IMR-90 (cell line): Measurements from ENCODE around the gene SIM2. TPM values are rescaled to one million over a fixed set of nuclear protein-coding genes. Genes with fewer than 3 reads are reported as not detected.

Experiments
- ATAC-seq: fragments of 200-7000 bp; cut with Tn5 transposase; 2 replicates; pipeline ENCODE4 v1.9.1; 2020; ENCODE audit warnings: low read depth, mild to moderate bottlenecking, moderate library complexity
- BruUV-seq: library from RNA; stranded (reverse); fragments of 400-500 nt; replicated peaks from 2 replicates; lab custom pipeline; 2021; lab: Mats Ljungman, UMichigan
- CTCF ChIA-PET: fragments of 300-600 bp; formaldehyde crosslinking; extraction: SDS; loops from one replicate; lab custom pipeline; 2021; ENCODE audit warnings: antibody characterized with exemption; lab: Yijun Ruan, JAX
- POLR2A ChIA-PET: fragments of 300-600 bp; sonication (Branson Sonifier 250); formaldehyde crosslinking; loops from one replicate; lab custom pipeline; 2022; ENCODE audit warnings: antibody characterized with exemption; ENCODE audit not compliant: unreplicated experiment; lab: Charles Lee
- DNase-seq: peaks from one replicate; pipeline ENCODE4 v3.0.0; 2013
- H2AFZ ChIP-seq: replicated peaks from 2 replicates; pipeline ENCODE3; 2013; ENCODE audit warnings: low read length, mild to moderate bottlenecking; ENCODE audit not compliant: poor library complexity
- H2AK5ac ChIP-seq: 2 replicates; pipeline ENCODE4 v1.6.1; 2013; ENCODE audit warnings: low read depth, low read length, inconsistent platforms
- H2AK9ac ChIP-seq: replicated peaks from 2 replicates; pipeline ENCODE3; 2013; ENCODE audit warnings: mild to moderate bottlenecking, low read depth, low read length, moderate library complexity; ENCODE audit not compliant: poor library complexity
- H2BK120ac ChIP-seq: 2 replicates; pipeline ENCODE4 v1.6.1; 2013; ENCODE audit warnings: low read depth, low read length, inconsistent platforms
- H2BK15ac ChIP-seq: 3 replicates; pipeline ENCODE4 v1.6.1; 2013; ENCODE audit warnings: low read depth, low read length, inconsistent platforms
- H2BK20ac ChIP-seq: 2 replicates; pipeline ENCODE4 v1.6.1; 2013; ENCODE audit warnings: low read depth, mild to moderate bottlenecking, inconsistent platforms, low read length, moderate library complexity
- H2BK5ac ChIP-seq: 2 replicates; pipeline ENCODE4 v1.6.1; 2013; ENCODE audit warnings: mild to moderate bottlenecking, low read depth, low read length, inconsistent platforms; ENCODE audit not compliant: poor library complexity, severe bottlenecking
- H3K14ac ChIP-seq: replicated peaks from 2 replicates; pipeline ENCODE4 v1.6.1; 2013; ENCODE audit warnings: low read depth, low read length, inconsistent platforms
- H3K18ac ChIP-seq: 2 replicates; pipeline ENCODE4 v1.6.1; 2013; ENCODE audit warnings: low read depth, low read length, control low read depth
- H3K23ac ChIP-seq: 2 replicates; pipeline ENCODE4 v1.6.1; 2013; ENCODE audit warnings: low read depth, low read length, inconsistent platforms
- H3K27ac ChIP-seq: 2 replicates; pipeline ENCODE4 v1.5.1; 2013; ENCODE audit warnings: mild to moderate bottlenecking, control low read depth, low read length; ENCODE audit not compliant: insufficient read depth
- H3K27me3 ChIP-seq: 2 replicates; pipeline ENCODE4 v1.6.1; 2013; ENCODE audit warnings: low read length; ENCODE audit not compliant: control insufficient read depth, insufficient read depth
- H3K36me3 ChIP-seq: 2 replicates; pipeline ENCODE4 v1.6.1; 2013; ENCODE audit warnings: low read length, mixed read lengths; ENCODE audit not compliant: control insufficient read depth, insufficient read depth
- H3K4ac ChIP-seq: 2 replicates; pipeline ENCODE4 v1.6.1; 2013; ENCODE audit warnings: low read depth, low read length, inconsistent platforms
- H3K4me1 ChIP-seq: 2 replicates; pipeline ENCODE4 v1.6.1; 2013; ENCODE audit warnings: low read length, mixed read lengths; ENCODE audit not compliant: control insufficient read depth, insufficient read depth
- H3K4me2 ChIP-seq: 2 replicates; pipeline ENCODE4 v1.6.1; 2013; ENCODE audit warnings: low read depth, mild to moderate bottlenecking, control low read depth, low read length, moderate library complexity
- H3K4me3 ChIP-seq: 2 replicates; pipeline ENCODE4 v1.5.1; 2013; ENCODE audit warnings: low read depth, mild to moderate bottlenecking, control low read depth, low read length, moderate library complexity; ENCODE audit not compliant: insufficient read depth
- H3K56ac ChIP-seq: 2 replicates; pipeline ENCODE4 v1.6.1; 2013; ENCODE audit warnings: low read length, inconsistent platforms; ENCODE audit not compliant: insufficient read depth; ENCODE audit errors: extremely low read depth
- H3K79me1 ChIP-seq, 2 experiments: 2 replicates each; pipeline ENCODE4 v1.6.1; 2013; ENCODE audit warnings: low read length in 2 of 2, inconsistent platforms in 1 of 2, low read depth in 1 of 2
- H3K9ac ChIP-seq: 2 replicates; pipeline ENCODE4 v1.6.1; 2013; ENCODE audit warnings: low read depth, low read length, control low read depth
- H3K9me1 ChIP-seq: 2 replicates; pipeline ENCODE4 v1.6.1; 2013; ENCODE audit warnings: low read length, inconsistent platforms; ENCODE audit not compliant: insufficient read depth
- H3K9me3 ChIP-seq: 2 replicates; pipeline ENCODE4 v1.6.1; 2013; ENCODE audit warnings: low read length; ENCODE audit not compliant: control insufficient read depth, insufficient read depth
- H4K20me1 ChIP-seq: 2 replicates; pipeline ENCODE4 v1.6.1; 2013; ENCODE audit warnings: low read length, inconsistent platforms; ENCODE audit not compliant: insufficient read depth
- H4K5ac ChIP-seq: 2 replicates; pipeline ENCODE4 v1.6.1; 2013; ENCODE audit warnings: mild to moderate bottlenecking, low read depth, low read length, control low read depth
- H4K8ac ChIP-seq, 2 experiments: 2 replicates each; pipeline ENCODE4 v1.6.1; 2013; ENCODE audit warnings: low read depth in 2 of 2, low read length in 2 of 2, control low read depth in 1 of 2, inconsistent platforms in 1 of 2
- H4K91ac ChIP-seq: 2 replicates; pipeline ENCODE4 v1.6.1; 2013; ENCODE audit warnings: low read depth, low read length, inconsistent platforms; ENCODE audit not compliant: insufficient read depth
- BHLHE40 ChIP-seq: fragments of 150-350 bp; IDR thresholded peaks from 2 replicates; pipeline ENCODE4 v1.6.1; 2016; ENCODE audit warnings: mild to moderate bottlenecking, low read depth, low read length
- CHD1 ChIP-seq: IDR thresholded peaks from 2 replicates; pipeline ENCODE4 v1.6.1; 2012; ENCODE audit warnings: low read depth, low read length, improper control_type of control experiment
- ELK1 ChIP-seq: fragments of 150-350 bp; IDR thresholded peaks from 2 replicates; pipeline ENCODE4 v1.6.1; 2016; ENCODE audit warnings: low read depth, mild to moderate bottlenecking, low read length, moderate library complexity, borderline replicate concordance
- FOS ChIP-seq: fragments of 150-350 bp; IDR thresholded peaks from 2 replicates; pipeline ENCODE4 v1.6.1; 2016; ENCODE audit warnings: low read depth, low read length
- MXI1 ChIP-seq: IDR thresholded peaks from 2 replicates; pipeline ENCODE4 v1.6.1; 2012; ENCODE audit warnings: low read depth, mild to moderate bottlenecking, low read length, moderate library complexity, borderline replicate concordance
- NFE2L2 ChIP-seq: fragments of 150-350 bp; IDR thresholded peaks from 2 replicates; pipeline ENCODE4 v1.6.1; 2016; ENCODE audit warnings: low read depth, mild to moderate bottlenecking, low read length
- POLR2A ChIP-seq: IDR thresholded peaks from 2 replicates; pipeline ENCODE4 v1.6.1; 2012; ENCODE audit warnings: mild to moderate bottlenecking, low read depth, low read length
- RAD21 ChIP-seq: IDR thresholded peaks from 2 replicates; pipeline ENCODE4 v1.6.1; 2012; ENCODE audit warnings: low read length, improper control_type of control experiment
- RCOR1 ChIP-seq: IDR thresholded peaks from 2 replicates; pipeline ENCODE4 v1.6.1; 2012; ENCODE audit warnings: mild to moderate bottlenecking, low read length, improper control_type of control experiment; ENCODE audit not compliant: insufficient replicate concordance
- WGBS, 2 experiments: methylation state at CpG; one replicate each; pipeline versions ENCODE4 v1.1.5 to v1.1.7; 2013; ENCODE audit warnings: missing lambda C conversion rate in 2 of 2; ENCODE audit not compliant: insufficient read length in 1 of 2; ENCODE audit errors: extremely low coverage in 2 of 2; 5-methylcytosine and 5-hydroxymethylcytosine counted together
- dilution Hi-C: fragments of 300-500 bp; cut with HindIII; formaldehyde crosslinking; loops from one replicate; pipeline ENCODE4 v1.14.3; 2018; ENCODE audit warnings: low sequenced_read_pairs; ENCODE audit not compliant: unreplicated experiment
- in situ Hi-C: fragments of 300-500 bp; cut with MboI; formaldehyde crosslinking; loops from 3 replicates; pipeline ENCODE4 v1.14.3; 2019; ENCODE audit warnings: low sequenced_read_pairs, inconsistent platforms, mixed read lengths
- intact Hi-C: fragments of 100-400 bp; cut with micrococcal nuclease; formaldehyde crosslinking; loops from 2 replicates; pipeline ENCODE4 v1.10.0; 2022
- polyA plus RNA-seq, 3 experiments: library from polyadenylated mRNA; depleted of rRNA; stranded (reverse); fragments of >200 nt; gene quantifications; 2 replicates each; pipeline ENCODE4 v1.2.3, GENCODE V29; 2012; ENCODE audit warnings: low replicate concordance in 1 of 3
- total RNA-seq: library from RNA; depleted of rRNA; stranded (reverse); fragments of >200 nt; gene quantifications from 2 replicates; pipeline ENCODE4 v1.2.3, GENCODE V29; 2012

Gene SIM2
- total and polyA plus RNA-seq, 2 of the 4 experiments (the other 2 are of a cell fraction), result 2.2 to 7.5 TPM

- H4K5ac ChIP-seq, result no peak overlapping the region
- no peak overlapping the region for H3K56ac ChIP-seq
- H4K20me1 ChIP-seq, result no peaks in the 10 kb centered on the region
- H2AK9ac ChIP-seq, result no peak overlapping the region
- no peaks in the 10 kb centered on the region for H3K4me1 ChIP-seq
- no peak overlapping the region for H2BK120ac ChIP-seq
- no CpG with 5 or more reads among the region's 4 CpGs for WGBS, 2 experiments
- H3K4me2 ChIP-seq, result no peak overlapping the region
- ChIA-PET POLR2A (no interaction called here), CTCF (no interaction called here)
- no TSS peak for BruUV-seq
- H3K9me1 ChIP-seq, result no peaks in the 10 kb centered on the region
- H3K79me1 ChIP-seq, result no peaks in the 10 kb centered on the region
- H3K23ac ChIP-seq, result no peak overlapping the region
- H3K9ac ChIP-seq, result no peak overlapping the region
- no peak overlapping the region for H2BK15ac ChIP-seq
- no peak overlapping the region for H3K4ac ChIP-seq
- intact Hi-C loops (no loop called here), in situ Hi-C loops (no loop called here), dilution Hi-C loops (no loop called here)
- H4K91ac ChIP-seq, result no peak overlapping the region
- H3K14ac ChIP-seq, result no peak overlapping the region
- H3K36me3 ChIP-seq, result no peaks in the 10 kb centered on the region
- no peak overlapping the region for H2AK5ac ChIP-seq
- ATAC-seq (no peak), DNase-seq (no peak)
- H4K8ac ChIP-seq, result no peak overlapping the region
- no peak overlapping the region for H3K27ac ChIP-seq
- H2BK5ac ChIP-seq, result no peak overlapping the region
- no peaks in the 10 kb centered on the region for H3K9me3 ChIP-seq
- no peak overlapping the region for H3K4me3 ChIP-seq
- H3K18ac ChIP-seq, result no peak overlapping the region
- TF ChIP-seq POLR2A, result no peak
- TF ChIP-seq NFE2L2, result no peak
- no peak for TF ChIP-seq MXI1
- TF ChIP-seq FOS, result no peak
- no peak for TF ChIP-seq BHLHE40
- TF ChIP-seq RCOR1, result no peak
- no peak for TF ChIP-seq CHD1
- no peak for TF ChIP-seq ELK1
- no peak for TF ChIP-seq RAD21
- H3K27me3 ChIP-seq, result peaks cover 15% of the 10 kb centered on the region
- H2AFZ ChIP-seq, result no peak overlapping the region
- H2BK20ac ChIP-seq, result no peak overlapping the region
Measured at GRCh38 chr21:36657999-36658398, 40.9 kb upstream of the SIM2 start.
